GM18502 (cell line): ENCODE results near the gene LOXL3.
"Not testable (repeated sequence)": the region's sequence is repeated elsewhere in the genome, so short reads cannot be mapped to it uniquely, and the experiment has no call there.

Experiments used
- ATAC-seq: cut with Tn5 transposase; IDR thresholded peaks from one replicate; pipeline ENCODE4 v1.9.1; 2021; ENCODE audit warnings: mild to moderate bottlenecking; ENCODE audit not compliant: unreplicated experiment, poor library complexity

The LOXL3 gene

GRCh38 chr2:74575320-74575719 is 21.6 kb upstream of the LOXL3 start:
- ATAC-seq: no peak

DNA sequence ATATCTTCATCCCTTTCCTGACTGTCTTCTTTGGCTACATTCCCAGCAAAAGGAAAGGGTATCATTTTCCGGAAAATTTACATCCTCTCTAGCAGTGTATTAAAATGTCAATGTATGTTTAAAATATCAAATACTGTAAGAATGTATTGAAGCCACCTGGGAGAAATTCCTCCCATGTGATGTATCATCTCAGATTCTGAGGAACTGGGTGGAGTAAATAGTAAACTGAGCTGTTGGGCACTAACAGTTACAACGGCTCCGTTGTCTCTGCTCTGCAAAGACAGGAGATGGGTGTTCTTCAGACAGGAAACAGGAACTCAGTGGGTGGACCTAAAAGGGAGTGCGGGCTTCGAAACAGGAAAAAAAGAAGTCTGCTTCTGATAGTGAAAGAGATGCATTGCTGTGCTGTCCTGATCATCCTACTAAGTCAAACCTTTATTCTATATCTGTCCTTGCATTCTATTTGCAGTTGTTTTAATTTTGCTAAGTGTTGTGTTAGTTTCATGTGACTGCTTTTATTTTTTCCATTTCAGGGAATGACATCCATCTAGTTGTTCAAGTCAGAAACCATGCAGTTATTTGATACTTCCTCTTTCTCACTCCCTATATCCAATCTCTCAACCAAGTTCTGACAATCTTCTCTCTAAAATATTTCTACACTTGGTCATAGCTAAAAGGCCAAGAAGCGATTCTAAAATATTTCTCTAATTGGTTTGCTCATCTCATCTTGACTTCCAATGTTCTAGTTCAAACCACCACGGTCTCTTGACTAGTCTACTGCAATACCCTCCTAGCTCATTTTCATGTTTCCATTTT is 20.2 kb upstream of the LOXL3 start:
- ATAC-seq: peak; percentile 36

- no peak for ATAC-seq
Observed at GRCh38 chr2:74572178-74572925, 18.6 kb upstream of the LOXL3 start.

- ATAC-seq: peak; percentile 73
Observed at GRCh38 chr2:74571058-74571457, 17.3 kb upstream of the LOXL3 start.

DNA sequence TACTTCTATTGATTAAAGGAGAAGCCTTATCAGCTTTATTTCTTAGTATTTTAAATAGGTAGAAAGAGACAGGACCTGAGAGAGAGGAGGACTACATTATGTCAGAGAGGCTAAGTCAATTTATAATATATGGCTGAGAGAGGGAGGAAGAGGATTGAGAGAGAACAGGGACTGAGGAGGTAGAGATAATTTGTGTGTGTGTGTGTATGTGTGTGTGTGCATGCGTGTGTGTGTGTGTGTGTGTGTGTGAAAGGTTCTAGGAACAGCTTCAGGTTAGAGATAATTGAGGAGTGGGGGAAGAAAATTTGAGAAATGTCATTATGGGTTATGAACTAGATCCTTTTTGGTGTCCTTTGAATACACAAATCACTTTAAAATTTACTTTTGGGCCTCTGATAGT is 15.9 kb upstream of the LOXL3 start:
- no peak for ATAC-seq

- ATAC-seq: no peak
Observed at GRCh38 chr2:74567881-74568280, 14.1 kb upstream of the LOXL3 start.

GRCh38 chr2:74566754-74567085 is 13.0 kb upstream of the LOXL3 start:
- peak; percentile 32 for ATAC-seq

DNA sequence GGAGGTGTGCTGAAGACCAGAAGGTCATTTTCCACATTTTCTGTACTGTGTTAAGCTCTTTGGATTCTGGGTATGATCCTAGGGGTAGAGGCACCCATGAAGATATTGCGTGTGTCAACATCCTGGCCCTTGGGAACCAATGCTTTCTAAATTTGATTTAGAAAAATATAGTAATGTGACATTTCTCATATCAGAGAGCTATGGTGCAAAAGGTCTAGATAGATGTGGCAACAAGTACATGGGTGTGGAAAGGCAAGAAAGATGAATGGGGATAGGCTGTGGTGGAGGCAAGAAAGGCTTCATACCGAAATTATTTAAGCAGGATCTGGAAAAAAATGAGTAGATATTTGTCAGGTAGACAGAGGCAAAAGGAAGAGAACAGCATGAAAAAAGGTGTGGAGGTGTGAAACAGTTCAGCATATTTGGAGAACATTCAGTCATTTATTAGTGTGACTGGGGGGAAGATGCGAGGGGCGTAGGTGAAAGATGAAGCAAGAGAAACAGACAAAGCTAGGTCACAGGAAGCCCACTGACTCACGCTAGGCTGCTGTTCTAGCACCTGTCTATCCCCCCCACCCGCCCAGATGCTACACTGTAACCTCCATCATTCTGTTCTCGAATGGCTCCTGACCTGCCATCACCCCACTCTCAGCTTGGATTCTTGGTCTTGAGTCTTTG is 12.5 kb upstream of the LOXL3 start:
- peak; percentile 13 for ATAC-seq

DNA sequence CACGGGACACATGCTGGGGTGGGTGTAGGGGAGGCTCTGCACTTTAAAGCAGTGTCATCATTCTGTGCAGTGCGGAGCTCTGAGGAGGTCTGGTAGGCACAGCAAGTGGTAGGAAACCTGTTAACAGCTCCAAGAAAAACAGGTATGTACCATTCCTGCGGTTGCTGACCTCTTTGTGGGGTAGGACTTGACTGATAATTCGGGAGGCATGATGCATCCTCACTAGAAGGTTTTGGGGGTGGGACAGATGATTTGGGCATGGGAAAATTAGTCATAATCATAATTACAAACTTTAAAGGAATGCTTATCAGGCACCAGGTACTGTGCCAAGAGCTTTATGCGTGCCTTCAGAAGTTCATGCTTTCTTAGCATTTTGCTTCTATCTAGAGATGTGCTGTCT is 10.5 kb upstream of the LOXL3 start:
- no peak for ATAC-seq

- no peak for ATAC-seq
Observed at GRCh38 chr2:74562126-74562775, 8.5 kb upstream of the LOXL3 start.

DNA sequence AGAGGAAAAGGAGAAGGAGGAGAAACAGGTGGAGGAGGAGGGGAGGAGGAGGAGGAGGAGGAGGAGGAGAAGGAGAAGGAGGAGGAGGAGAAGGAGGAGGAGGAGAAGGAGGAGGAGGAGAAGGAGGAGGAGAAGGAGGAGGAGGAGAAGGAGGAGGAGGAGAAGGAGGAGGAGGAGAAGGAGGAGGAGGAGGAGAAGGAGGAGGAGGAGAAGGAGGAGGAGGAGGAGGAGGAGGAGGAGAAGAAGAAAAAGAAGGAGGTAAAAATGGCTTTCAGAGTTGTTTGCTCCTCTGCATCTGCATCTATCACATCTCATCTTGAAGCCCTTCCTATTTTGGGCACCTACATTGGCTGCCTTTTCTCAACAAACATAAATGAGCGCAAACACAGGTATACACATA is 7.3 kb upstream of the LOXL3 start:
- not testable (repeated sequence) for ATAC-seq

GRCh38 chr2:74560591-74560990 is 6.8 kb upstream of the LOXL3 start:
- ATAC-seq: no peak

- ATAC-seq: no peak
Observed at GRCh38 chr2:74559912-74560311, 6.2 kb upstream of the LOXL3 start.

DNA sequence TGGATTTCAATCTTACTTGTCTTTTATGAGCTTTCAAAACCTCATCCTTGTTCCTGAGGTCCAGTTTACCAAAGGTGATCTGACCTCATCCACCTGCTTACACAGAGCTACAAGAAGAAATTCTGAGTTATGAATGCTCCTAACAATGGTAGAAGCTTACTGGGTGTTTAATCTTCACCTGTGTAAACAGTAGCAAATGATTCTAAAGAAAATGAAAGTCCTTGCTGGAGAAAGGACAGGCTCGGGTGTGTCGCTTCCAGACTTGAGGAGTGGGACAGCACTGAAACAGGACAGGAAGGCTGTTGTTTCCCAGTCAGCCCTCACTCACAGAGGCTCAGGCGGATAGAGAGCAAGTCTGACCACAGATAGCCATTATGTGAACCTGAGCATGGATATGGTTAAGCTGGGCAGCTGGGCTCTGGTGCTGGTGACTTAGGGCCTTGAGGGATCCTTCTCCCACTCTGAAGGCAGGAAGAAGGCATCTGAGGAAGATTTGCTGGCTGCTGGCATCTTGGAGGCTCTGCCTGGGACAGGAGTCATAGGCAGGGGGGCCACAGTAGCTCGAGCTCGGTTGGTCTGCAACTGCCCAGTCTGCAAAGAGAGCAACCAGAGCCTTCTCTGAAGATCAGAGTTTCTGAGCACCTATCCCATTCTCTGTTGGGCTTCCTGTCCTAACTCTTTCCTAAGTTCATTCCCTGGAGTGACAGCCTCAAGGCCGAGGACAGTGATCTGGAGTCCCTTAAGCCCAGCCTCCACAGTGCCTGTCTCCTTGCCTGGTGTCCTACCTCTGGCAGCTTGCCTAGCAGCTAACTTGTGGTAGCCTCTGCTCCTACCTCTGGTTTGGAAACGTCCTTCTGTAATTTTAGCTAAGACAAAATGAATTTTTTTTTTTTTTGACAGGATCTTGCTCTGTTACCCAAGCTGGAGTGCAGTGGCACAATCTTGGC is 4.8 kb upstream of the LOXL3 start:
- no peak for ATAC-seq

DNA sequence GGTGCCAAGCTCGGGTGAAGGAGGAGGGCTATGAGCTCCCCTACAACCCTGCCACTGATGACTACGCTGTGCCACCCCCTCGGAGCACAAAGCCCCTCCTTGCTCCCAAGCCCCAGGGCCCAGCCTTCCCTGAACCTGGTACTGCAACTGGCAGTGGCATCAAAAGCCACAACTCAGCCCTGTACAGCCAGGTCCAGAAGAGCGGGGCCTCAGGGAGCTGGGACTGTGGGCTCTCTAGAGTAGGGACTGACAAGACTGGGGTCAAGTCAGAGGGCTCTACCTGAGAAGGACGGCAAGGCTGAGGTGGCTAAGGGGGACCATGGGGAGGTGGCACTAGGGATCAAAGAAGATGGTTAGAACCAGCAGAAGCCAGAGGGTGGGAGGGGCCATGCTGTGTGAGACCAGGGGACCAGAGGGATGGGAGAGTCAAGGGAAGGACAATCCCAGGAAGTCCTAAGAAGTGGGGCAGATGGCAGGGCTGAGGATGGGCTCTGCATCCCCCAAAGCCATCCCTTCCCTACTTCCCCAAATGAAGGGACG is 3.2 kb upstream of the LOXL3 start:
- ATAC-seq: no peak

DNA sequence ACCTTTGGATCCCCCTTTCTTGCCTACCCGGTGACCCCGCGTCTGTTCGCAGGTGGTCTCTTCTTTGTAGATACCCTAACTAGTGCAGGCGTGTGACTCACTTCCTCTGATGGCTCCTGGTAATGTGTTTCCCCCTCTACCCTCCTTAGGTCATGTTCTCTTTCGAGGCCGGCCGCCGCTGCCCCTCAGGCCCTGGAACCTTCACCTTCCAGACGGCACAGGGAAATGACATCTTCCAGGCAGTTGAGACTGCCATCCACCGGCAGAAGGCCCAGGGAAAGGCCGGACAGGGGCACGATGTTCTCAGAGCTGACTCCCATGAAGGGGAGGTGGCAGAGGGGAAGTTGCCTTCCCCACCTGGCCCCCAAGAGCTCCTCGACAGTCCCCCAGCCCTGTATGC is 2.4 kb upstream of the LOXL3 start:
- no peak for ATAC-seq

DNA sequence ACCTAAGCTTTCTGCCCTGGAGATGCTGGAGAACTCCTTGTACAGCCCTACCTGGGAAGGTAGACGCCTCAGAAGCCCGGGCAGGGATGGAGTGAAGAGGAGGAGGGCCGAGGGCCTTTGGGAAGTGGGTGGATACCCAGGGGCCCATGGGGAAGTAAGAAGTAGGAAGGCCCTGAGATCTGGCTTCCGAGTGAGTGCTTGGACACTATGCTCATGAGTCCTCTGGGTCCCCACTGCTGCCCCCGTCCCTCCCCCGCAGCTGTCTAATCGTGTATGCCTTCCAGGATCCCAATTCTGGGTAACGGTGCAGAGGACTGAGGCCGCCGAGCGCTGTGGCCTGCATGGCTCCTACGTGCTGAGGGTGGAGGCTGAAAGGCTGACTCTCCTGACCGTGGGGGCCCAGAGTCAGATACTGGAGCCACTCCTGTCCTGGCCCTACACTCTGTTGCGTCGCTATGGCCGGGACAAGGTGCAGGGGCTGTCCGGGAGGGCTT is 1.9 kb upstream of the LOXL3 start:
- no peak for ATAC-seq

- peak; percentile 45 for ATAC-seq
Observed at GRCh38 chr2:74554820-74555531, 1.2 kb upstream of the LOXL3 start.
